Measurements from ENCODE around the gene HCRT. TPM values are rescaled to one million over a fixed set of nuclear protein-coding genes. Genes with fewer than 3 reads are reported as not detected.

HCRT gene
- total RNA-seq, 1 donor = not detected

GRCh38 chr17:42179911-42180410 is 5.3 kb downstream of the HCRT start:
- no peak for TF ChIP-seq CTCF (IDR thresholded peaks at IDR 0.05; ENCODE audit: insufficient read depth, low read depth, low read length)
- DNase-seq (ENCODE audit: low read depth) = peak; percentile 48
- no peak overlapping the region for H3K4me3 ChIP-seq (ENCODE audit: low read depth, low read length)

- DNase-seq (ENCODE audit: low read depth) = no peak
- TF ChIP-seq CTCF (IDR thresholded peaks at IDR 0.05; ENCODE audit: insufficient read depth, low read depth, low read length) = no peak
- H3K4me3 ChIP-seq (ENCODE audit: low read depth, low read length) = no peak overlapping the region
Observed at GRCh38 chr17:42179335-42179734, 5.9 kb downstream of the HCRT start.

- no peak for TF ChIP-seq CTCF (IDR thresholded peaks at IDR 0.05; ENCODE audit: insufficient read depth, low read depth, low read length)
- H3K4me3 ChIP-seq (ENCODE audit: low read depth, low read length) = no peak overlapping the region
- DNase-seq (ENCODE audit: low read depth) = no peak
Observed at GRCh38 chr17:42178817-42179216, 6.4 kb downstream of the HCRT start.

DNA sequence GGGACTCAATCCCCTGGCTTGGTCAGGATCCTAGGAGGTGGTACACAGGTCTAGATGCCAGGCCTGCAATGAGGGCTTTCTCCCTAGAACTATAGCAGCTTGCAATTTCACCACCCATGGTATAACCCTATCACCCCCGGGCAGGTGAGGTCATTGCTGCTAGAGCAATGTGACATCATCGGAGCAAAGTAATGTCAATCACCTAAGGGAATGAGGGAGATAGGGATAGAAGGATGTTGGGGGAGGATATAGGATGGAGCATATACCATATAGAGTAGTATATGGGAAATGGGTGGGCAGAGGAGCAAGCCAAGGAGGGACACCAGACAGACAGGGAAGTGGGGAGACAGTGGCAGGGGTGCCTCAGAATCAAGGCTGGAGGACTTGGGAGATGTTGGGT is 7.6 kb downstream of the HCRT start:
- DNase-seq (ENCODE audit: low read depth) = no peak
- no peak for TF ChIP-seq CTCF (IDR thresholded peaks at IDR 0.05; ENCODE audit: insufficient read depth, low read depth, low read length)
- no peak overlapping the region for H3K4me3 ChIP-seq (ENCODE audit: low read depth, low read length)

GRCh38 chr17:42174126-42174783 is 11.0 kb downstream of the HCRT start:
- no peak overlapping the region for H3K4me3 ChIP-seq (ENCODE audit: low read depth, low read length)
- TF ChIP-seq CTCF (IDR thresholded peaks at IDR 0.05; ENCODE audit: insufficient read depth, low read depth, low read length) = no peak
- DNase-seq (ENCODE audit: low read depth) = no peak

- H3K4me3 ChIP-seq (ENCODE audit: low read depth, low read length) = no peak overlapping the region
- TF ChIP-seq CTCF (IDR thresholded peaks at IDR 0.05; ENCODE audit: insufficient read depth, low read depth, low read length) = no peak
- DNase-seq (ENCODE audit: low read depth) = no peak
Observed at GRCh38 chr17:42171831-42172230, 13.4 kb downstream of the HCRT start.

- no peak for DNase-seq (ENCODE audit: low read depth)
- H3K4me3 ChIP-seq (ENCODE audit: low read depth, low read length) = no peak overlapping the region
- no peak for TF ChIP-seq CTCF (IDR thresholded peaks at IDR 0.05; ENCODE audit: insufficient read depth, low read depth, low read length)
Observed at GRCh38 chr17:42169351-42169750, 15.9 kb downstream of the HCRT start.

Data from fibroblast of villous mesenchyme (primary cell).